ENCODE measurements around the gene CSTF1.
"Not testable (repeated sequence)": the region's sequence is repeated elsewhere in the genome, so short reads cannot be mapped to it uniquely, and the experiment has no call there.

DNA sequence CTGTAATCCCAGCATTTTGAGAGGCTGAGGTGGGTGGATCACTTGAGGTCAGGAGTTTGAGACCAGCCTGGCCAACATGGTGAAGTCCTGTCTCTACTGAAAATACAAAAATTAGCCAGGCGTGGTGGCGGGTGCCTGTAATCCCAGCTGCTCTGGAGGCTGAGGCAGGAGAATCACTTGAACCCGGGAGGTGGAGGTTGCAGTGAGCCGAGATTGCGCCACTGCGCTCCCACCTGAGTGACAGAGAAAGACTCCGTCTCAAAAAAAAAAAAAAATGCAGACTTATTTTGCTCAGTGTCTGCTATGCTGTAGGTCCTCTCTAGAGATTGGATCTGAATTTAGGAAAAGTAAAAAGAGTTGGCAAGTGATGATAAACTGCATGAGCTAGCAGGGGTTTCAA lies 18.8 kb downstream of the CSTF1 start:
- not testable (repeated sequence) for TF ChIP-seq CTCF (conservative IDR thresholded peaks at IDR 0.05); ZFX (IDR thresholded peaks at IDR 0.05)

Data from C4-2B (cell line).